CD4-positive, alpha-beta T cell treated with Interleukin-1 beta for 1 hour (primary cell): ENCODE data around the gene ARRDC5.
"Not testable (repeated sequence)": the region's sequence is repeated elsewhere in the genome, so short reads cannot be mapped to it uniquely, and the experiment has no call there.

Experiments
- DNase-seq, 2 donors: peaks; one replicate each; pipeline ENCODE4 v3.0.0-alpha.2; 2020 to 2022

Gene ARRDC5

GRCh38 chr19:4867534-4868285 is 35.0 kb downstream of the ARRDC5 start, which contains the start of gene PLIN3:
Gene PLIN3, minus strand, starts transcription at chr19:4867667. Its CDS starts 6,273 bp downstream, at chr19:4861394.
- peak; percentile 89 to 91 for DNase-seq

GRCh38 chr19:4866595-4867424 is 35.9 kb downstream of the ARRDC5 start:
- DNase-seq, result peak; percentile 55 to 59

GRCh38 chr19:4861147-4861546 is 41.5 kb downstream of the ARRDC5 start:
- no peak for DNase-seq

- no peak for DNase-seq
These were observed 43.0 kb downstream of the ARRDC5 start for GRCh38 chr19:4859697-4860096.

GRCh38 chr19:4856468-4856867 is 46.2 kb downstream of the ARRDC5 start:
- not testable (repeated sequence) for DNase-seq

- DNase-seq, result not testable (repeated sequence)
These were observed 49.2 kb downstream of the ARRDC5 start for GRCh38 chr19:4853506-4853905.

GRCh38 chr19:4852484-4852883 is 50.2 kb downstream of the ARRDC5 start:
- no peak for DNase-seq

GRCh38 chr19:4851551-4852290 is 51.0 kb downstream of the ARRDC5 start:
- DNase-seq, result peak; percentile 71 to 75

- no peak for DNase-seq
These were observed 53.7 kb downstream of the ARRDC5 start for GRCh38 chr19:4849019-4849418.

- DNase-seq, result no peak
These were observed 55.3 kb downstream of the ARRDC5 start for GRCh38 chr19:4847190-4847973.

GRCh38 chr19:4845975-4846374 is 56.7 kb downstream of the ARRDC5 start:
- DNase-seq, result not testable (repeated sequence)

- no peak for DNase-seq
These were observed 58.1 kb downstream of the ARRDC5 start for GRCh38 chr19:4844348-4845179.

GRCh38 chr19:4843647-4843965 is 59.1 kb downstream of the ARRDC5 start:
- no peak for DNase-seq
